GM10266 (cell line): Measurements from ENCODE around the gene PTCSC3.

ENCODE experiments used
- DNase-seq: peaks from one replicate; pipeline ENCODE4 v3.0.0; 2012; ENCODE audit errors: extremely low spot score
- CTCF ChIP-seq: IDR thresholded peaks from 2 replicates; pipeline ENCODE4 v1.5.1; 2012; ENCODE audit warnings: mild to moderate bottlenecking, low read depth; ENCODE audit not compliant: control insufficient read depth, insufficient read depth; ENCODE audit errors: missing control alignments

Gene PTCSC3

GRCh38 chr14:36177489-36177888, 967 bp upstream of the PTCSC3 start:
- no peak for DNase-seq
- no peak for TF ChIP-seq CTCF

GRCh38 chr14:36174767-36175424, 1.6 kb downstream of the PTCSC3 start:
- DNase-seq, result no peak

GRCh38 chr14:36173161-36173560, 3.4 kb downstream of the PTCSC3 start:
- no peak for DNase-seq
- no peak for TF ChIP-seq CTCF

More at GRCh38 chr14:36174767-36175424, 1.6 kb downstream of the PTCSC3 start:
- TF ChIP-seq CTCF, result no peak

GRCh38 chr14:36171607-36172006, 4.9 kb downstream of the PTCSC3 start:
- no peak for DNase-seq
- no peak for TF ChIP-seq CTCF

- no peak for DNase-seq
Measured at GRCh38 chr14:36167431-36167830, 9.1 kb downstream of the PTCSC3 start.

GRCh38 chr14:36163451-36163850, 13.1 kb downstream of the PTCSC3 start:
- no peak for TF ChIP-seq CTCF

More at GRCh38 chr14:36167431-36167830, 9.1 kb downstream of the PTCSC3 start:
- TF ChIP-seq CTCF, result no peak

GRCh38 chr14:36162267-36162666, 14.3 kb downstream of the PTCSC3 start:
- DNase-seq, result no peak
- no peak for TF ChIP-seq CTCF

More at GRCh38 chr14:36163451-36163850, 13.1 kb downstream of the PTCSC3 start:
- no peak for DNase-seq
